NCI-H1048 (cell line): Measurements from ENCODE around the gene GMNN.
"Not testable (repeated sequence)": the region's sequence is repeated elsewhere in the genome, so short reads cannot be mapped to it uniquely, and the experiment has no call there.

Experiments
- DNase-seq: peaks from one replicate; lab custom pipeline; 2025; lab: John Stamatoyannopoulos, UW

GMNN gene

GRCh38 chr6:24761851-24762250 is 12.9 kb upstream of the GMNN start:
- no peak for DNase-seq

- no peak for DNase-seq
These were observed 11.2 kb upstream of the GMNN start for GRCh38 chr6:24763578-24763977.

- DNase-seq = not testable (repeated sequence)
These were observed 9.6 kb upstream of the GMNN start for GRCh38 chr6:24764833-24765828.

GRCh38 chr6:24765968-24766367 is 8.8 kb upstream of the GMNN start:
- DNase-seq = not testable (repeated sequence)

- DNase-seq = no peak
These were observed 7.9 kb upstream of the GMNN start for GRCh38 chr6:24766680-24767462.

- no peak for DNase-seq
These were observed 6.4 kb upstream of the GMNN start for GRCh38 chr6:24768361-24768760.

- no peak for DNase-seq
These were observed 852 bp downstream of the GMNN start for GRCh38 chr6:24775520-24776058.

- no peak for DNase-seq
These were observed 2.5 kb downstream of the GMNN start for GRCh38 chr6:24777227-24777626.

- DNase-seq = no peak
These were observed 3.4 kb downstream of the GMNN start for GRCh38 chr6:24778121-24778520.

- DNase-seq = no peak
These were observed 4.1 kb downstream of the GMNN start for GRCh38 chr6:24778878-24779277.

- no peak for DNase-seq
These were observed 4.8 kb downstream of the GMNN start for GRCh38 chr6:24779416-24780016.

GRCh38 chr6:24780206-24780605 is 5.5 kb downstream of the GMNN start:
- no peak for DNase-seq

- no peak for DNase-seq
These were observed 13.4 kb downstream of the GMNN start for GRCh38 chr6:24788031-24788665.

GRCh38 chr6:24795106-24795505 is 20.4 kb downstream of the GMNN start:
- no peak for DNase-seq

GRCh38 chr6:24796616-24797290 is 22.0 kb downstream of the GMNN start:
- no peak for DNase-seq

- DNase-seq = no peak
These were observed 23.0 kb downstream of the GMNN start for GRCh38 chr6:24797596-24798216.

- DNase-seq = no peak
These were observed 24.2 kb downstream of the GMNN start, which contains the start of gene ARMH2 for GRCh38 chr6:24798740-24799540. TSS of gene ARMH2 (minus strand) at chr6:24798917. CDS start at chr6:24798857, 60 bp downstream.

- DNase-seq = no peak
These were observed 24.8 kb downstream of the GMNN start for GRCh38 chr6:24799541-24799915.

- DNase-seq = no peak
These were observed 27.7 kb downstream of the GMNN start for GRCh38 chr6:24802271-24803059.
